Osteocyte (in vitro differentiated cells): ENCODE data around the gene KIFC1. TPM values are rescaled to one million over a fixed set of nuclear protein-coding genes. Genes with fewer than 3 reads are reported as not detected.

Experiments
- DNase-seq: peaks from one replicate; pipeline ENCODE4 v3.0.0; 2021; ENCODE audit warnings: mixed read lengths; ENCODE audit not compliant: unreplicated experiment; ENCODE audit errors: extremely low spot score
- H3K27ac Mint-ChIP-seq: one replicate; pipeline ENCODE4 v1.8.0; 2021; ENCODE audit warnings: mild to moderate bottlenecking, mixed read lengths; ENCODE audit not compliant: unreplicated experiment
- H3K27me3 Mint-ChIP-seq: one replicate; pipeline ENCODE4 v1.8.0; 2021; ENCODE audit warnings: mixed read lengths; ENCODE audit not compliant: unreplicated experiment
- H3K36me3 Mint-ChIP-seq: one replicate; pipeline ENCODE4 v1.8.0; 2021; ENCODE audit warnings: mixed read lengths; ENCODE audit not compliant: unreplicated experiment
- H3K4me1 Mint-ChIP-seq: one replicate; pipeline ENCODE4 v1.8.0; 2021; ENCODE audit warnings: mixed read lengths; ENCODE audit not compliant: unreplicated experiment
- H3K4me3 Mint-ChIP-seq: one replicate; pipeline ENCODE4 v1.8.0; 2021; ENCODE audit warnings: mild to moderate bottlenecking, moderate library complexity, mixed read lengths; ENCODE audit not compliant: unreplicated experiment
- H3K9me3 Mint-ChIP-seq: one replicate; pipeline ENCODE4 v1.8.0; 2021; ENCODE audit warnings: mixed read lengths; ENCODE audit not compliant: unreplicated experiment
- total RNA-seq: library from RNA; stranded (reverse); gene quantifications from 2 replicates; pipeline ENCODE4 v1.2.1, GENCODE V29; 2021
- TF ChIP-seq, protein P1 (sequence below): fragments of 200-600 bp; sonication (generic); IDR thresholded peaks from 2 replicates; pipeline ENCODE4 v1.5.0; 2021; ENCODE audit warnings: antibody characterized with exemption, mild to moderate bottlenecking, moderate library complexity

KIFC1 gene
- total RNA-seq, 1 donor from 2014 or later = 10.8 TPM

DNA sequence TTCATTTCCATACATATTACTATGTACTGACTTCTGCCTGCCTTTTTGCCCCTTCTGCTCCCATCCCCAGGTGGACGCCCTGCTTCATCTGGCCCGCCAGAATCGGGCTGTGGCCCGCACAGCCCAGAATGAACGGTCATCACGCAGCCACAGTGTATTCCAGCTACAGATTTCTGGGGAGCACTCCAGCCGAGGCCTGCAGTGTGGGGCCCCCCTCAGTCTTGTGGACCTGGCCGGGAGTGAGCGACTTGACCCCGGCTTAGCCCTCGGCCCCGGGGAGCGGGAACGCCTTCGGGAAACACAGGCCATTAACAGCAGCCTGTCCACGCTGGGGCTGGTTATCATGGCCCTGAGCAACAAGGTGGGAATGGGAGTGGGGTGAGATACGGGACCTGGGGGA lies 14.5 kb downstream of the KIFC1 start:
- no peak overlapping the region for H3K4me3 Mint-ChIP-seq
- H3K4me1 Mint-ChIP-seq = peaks cover 5% of the 10 kb centered on the region
- no peaks in the 10 kb centered on the region for H3K9me3 Mint-ChIP-seq
- no peaks in the 10 kb centered on the region for H3K36me3 Mint-ChIP-seq
- TF ChIP-seq, protein P1, sequence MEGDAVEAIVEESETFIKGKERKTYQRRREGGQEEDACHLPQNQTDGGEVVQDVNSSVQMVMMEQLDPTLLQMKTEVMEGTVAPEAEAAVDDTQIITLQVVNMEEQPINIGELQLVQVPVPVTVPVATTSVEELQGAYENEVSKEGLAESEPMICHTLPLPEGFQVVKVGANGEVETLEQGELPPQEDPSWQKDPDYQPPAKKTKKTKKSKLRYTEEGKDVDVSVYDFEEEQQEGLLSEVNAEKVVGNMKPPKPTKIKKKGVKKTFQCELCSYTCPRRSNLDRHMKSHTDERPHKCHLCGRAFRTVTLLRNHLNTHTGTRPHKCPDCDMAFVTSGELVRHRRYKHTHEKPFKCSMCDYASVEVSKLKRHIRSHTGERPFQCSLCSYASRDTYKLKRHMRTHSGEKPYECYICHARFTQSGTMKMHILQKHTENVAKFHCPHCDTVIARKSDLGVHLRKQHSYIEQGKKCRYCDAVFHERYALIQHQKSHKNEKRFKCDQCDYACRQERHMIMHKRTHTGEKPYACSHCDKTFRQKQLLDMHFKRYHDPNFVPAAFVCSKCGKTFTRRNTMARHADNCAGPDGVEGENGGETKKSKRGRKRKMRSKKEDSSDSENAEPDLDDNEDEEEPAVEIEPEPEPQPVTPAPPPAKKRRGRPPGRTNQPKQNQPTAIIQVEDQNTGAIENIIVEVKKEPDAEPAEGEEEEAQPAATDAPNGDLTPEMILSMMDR = no peak
- H3K27ac Mint-ChIP-seq = peak overlapping the region; percentile 31
- no peak for DNase-seq
- no peaks in the 10 kb centered on the region for H3K27me3 Mint-ChIP-seq

DNA sequence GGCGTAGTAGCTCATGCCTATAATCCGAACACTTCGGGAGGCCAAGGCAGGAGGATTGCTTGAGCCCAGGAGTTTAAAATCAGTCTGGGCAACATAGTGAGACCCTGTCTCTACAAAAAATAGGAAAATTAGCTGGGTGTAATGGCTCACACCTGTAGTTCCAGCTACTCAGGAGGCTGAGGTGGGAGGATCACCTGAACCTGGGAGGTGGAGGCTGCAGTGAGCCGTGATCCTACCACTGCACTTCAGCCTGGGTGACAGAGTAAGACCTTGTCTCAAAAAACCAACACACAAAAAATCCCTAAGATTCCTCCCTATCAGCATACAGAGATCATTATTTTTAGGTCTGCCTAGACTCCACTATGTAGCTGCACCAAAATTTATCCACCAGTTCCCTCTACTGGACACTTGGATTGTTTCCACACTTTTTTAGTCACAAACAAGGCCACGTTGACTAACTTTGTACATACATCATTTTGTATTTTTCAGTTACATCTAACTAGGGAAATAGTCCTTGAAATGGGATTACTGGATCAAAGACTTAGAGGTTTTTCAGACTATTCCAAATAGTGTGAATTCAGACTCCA lies 15.6 kb downstream of the KIFC1 start:
- TF ChIP-seq, protein P1 = peak; percentile 52
- Mint-ChIP-seq H3K27me3 (no peaks in the 10 kb centered on the region), H3K27ac (no peak overlapping the region), H3K4me3 (no peak overlapping the region), H3K9me3 (no peaks in the 10 kb centered on the region), H3K36me3 (no peaks in the 10 kb centered on the region), H3K4me1 (peaks cover 14% of the 10 kb centered on the region)
- no peak for DNase-seq

DNA sequence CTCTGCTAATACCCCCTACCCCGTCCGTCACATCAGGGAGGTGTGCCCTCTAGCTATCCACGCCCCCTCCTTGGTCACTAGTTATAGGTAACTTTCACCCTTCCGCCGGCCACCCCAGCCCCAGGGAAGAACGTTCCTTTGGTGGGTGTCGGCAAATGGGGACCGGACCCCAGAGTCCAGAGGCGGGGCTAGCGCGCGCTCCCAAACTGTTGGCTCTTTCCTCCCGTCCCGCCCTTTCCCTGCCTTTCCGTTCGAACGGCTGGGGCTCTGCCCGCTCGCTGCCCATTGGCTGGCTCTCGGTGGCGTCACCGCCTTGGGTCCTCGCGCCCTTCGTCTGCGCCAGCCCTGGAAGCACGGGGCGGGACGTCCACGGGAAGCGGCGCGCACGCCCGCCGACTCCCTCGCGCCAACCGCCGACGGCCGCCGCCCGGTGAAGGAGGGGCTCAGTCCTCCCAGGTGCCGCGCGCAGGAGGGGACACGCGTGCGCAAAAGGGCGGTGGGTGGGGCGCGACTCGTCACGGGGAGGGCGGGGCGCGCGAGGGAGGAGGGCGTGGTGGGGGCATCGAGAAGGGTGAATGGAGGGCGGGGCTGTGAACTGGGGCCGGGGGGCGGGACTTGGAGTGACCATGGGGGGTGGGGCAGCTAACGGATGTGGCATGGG lies 18.6 kb downstream of the KIFC1 start:
- Mint-ChIP-seq H3K9me3 (no peaks in the 10 kb centered on the region), H3K27me3 (no peaks in the 10 kb centered on the region), H3K36me3 (peaks cover 18% of the 10 kb centered on the region), H3K4me3 (peak overlapping the region; percentile 83), H3K27ac (peak overlapping the region; percentile 96), H3K4me1 (peaks cover 26% of the 10 kb centered on the region)
- TF ChIP-seq, protein P1 = no peak
- DNase-seq = peak; percentile 100

DNA sequence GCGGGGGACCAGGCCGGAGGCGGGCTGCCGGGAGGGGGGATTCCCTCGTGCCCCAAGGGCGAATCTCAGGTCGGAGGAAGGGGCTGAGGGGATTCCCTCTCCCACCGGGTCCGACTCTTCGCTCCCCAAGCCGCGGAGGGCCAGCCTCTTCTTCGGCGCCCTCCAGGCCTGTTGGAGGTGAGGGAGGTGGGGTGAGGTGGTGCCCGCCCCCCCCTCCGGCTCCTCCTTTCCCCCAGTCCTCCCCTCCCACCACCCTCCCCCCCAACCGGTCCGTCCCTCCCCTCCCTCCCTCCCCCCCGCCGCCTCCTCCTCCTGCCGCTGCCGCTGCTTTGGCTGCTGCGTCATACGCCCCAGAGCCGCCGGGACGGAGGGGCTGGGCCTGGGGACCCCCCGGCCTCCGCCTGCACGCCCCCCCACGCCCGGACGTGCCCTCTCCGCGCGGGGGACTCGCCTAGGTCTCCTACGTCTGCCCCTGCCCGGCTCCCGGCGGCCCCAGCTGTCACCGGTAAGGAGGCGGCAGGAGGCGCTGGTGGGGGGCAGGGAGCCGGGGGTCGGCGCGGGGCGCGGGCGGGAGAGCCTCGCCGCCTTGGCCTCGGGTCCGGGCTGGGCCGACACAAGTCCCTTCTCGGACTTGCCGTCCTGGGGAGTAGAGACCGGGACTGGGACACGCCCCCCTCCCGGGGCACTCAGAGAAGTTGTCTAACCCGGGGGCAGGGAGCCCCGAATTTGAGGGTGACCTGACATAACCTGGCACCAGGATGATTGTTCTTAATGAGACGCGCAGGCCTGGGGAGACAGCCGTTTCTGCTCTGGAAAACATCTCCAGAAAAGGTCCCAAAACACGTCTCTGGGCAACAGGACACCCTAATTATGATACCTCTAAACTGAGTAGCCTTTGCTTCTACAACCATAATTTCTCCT lies 19.3 kb downstream of the KIFC1 start, which contains the start of gene PHF1:
Gene PHF1 (plus strand): TSS at position 304 of the 921 bp plus-strand sequence. CDS start 1,250 bp downstream, outside the sequence.
- TF ChIP-seq, protein P1 = no peak
- Mint-ChIP-seq H3K4me1 (peaks cover 33% of the 10 kb centered on the region), H3K27me3 (no peaks in the 10 kb centered on the region), H3K4me3 (peak within 1 kb of the TSS; percentile 83), H3K9me3 (no peaks in the 10 kb centered on the region), H3K36me3 (peaks cover 21% of the 10 kb centered on the region), H3K27ac (peak within 1 kb of the TSS; percentile 96)
- peak; percentile 89 for DNase-seq
